Breast epithelium (tissue), 4 donors: ENCODE results near the gene RELN. TPM values are rescaled to one million over a fixed set of nuclear protein-coding genes. Genes with fewer than 3 reads are reported as not detected.

Source experiments
- DNase-seq, 2 donors: peaks; one replicate each; pipeline ENCODE4 v3.0.0-alpha.2; 2019; ENCODE audit warnings: low spot score in 2 of 2
- H3K27ac ChIP-seq, 2 donors: fragments of 200-600 bp; sonication (generic) in 1 of 2; one replicate each; pipeline ENCODE4 v1.5.1; 2016 to 2019; ENCODE audit warnings: mild to moderate bottlenecking in 1 of 2
- H3K27me3 ChIP-seq, 2 donors: fragments of 200-600 bp; sonication (generic) in 1 of 2; one replicate each; pipeline versions ENCODE4 v1.5.1 to v1.6.0; 2017 to 2019; ENCODE audit warnings: control low read depth in 1 of 2, mild to moderate bottlenecking in 1 of 2
- H3K36me3 ChIP-seq: fragments of 200-600 bp; one replicate; pipeline ENCODE4 v1.5.1; 2019
- H3K4me1 ChIP-seq, 2 donors: fragments of 200-600 bp; sonication (generic); one replicate each; pipeline ENCODE4 v1.5.1; 2016 to 2019; ENCODE audit warnings: control low read depth in 1 of 2
- H3K4me3 ChIP-seq, 3 donors: fragments of 200-600 bp; sonication (generic); 1 replicate in 2 of 3; 2 replicates in 1 of 3; pipeline ENCODE4 v1.5.1; 2016 to 2019; ENCODE audit warnings: mild to moderate bottlenecking in 3 of 3, moderate library complexity in 2 of 3
- H3K9me3 ChIP-seq, 2 donors: fragments of 200-600 bp; sonication (generic) in 1 of 2; one replicate each; pipeline ENCODE4 v1.5.1; 2016 to 2019; ENCODE audit warnings: control low read depth in 1 of 2
- POLR2A ChIP-seq: fragments of 450-650 bp; IDR thresholded peaks from one replicate; pipeline ENCODE4 v1.6.1; 2016; ENCODE audit warnings: antibody characterized with exemption, mild to moderate bottlenecking, moderate library complexity
- POLR2AphosphoS5 ChIP-seq, 3 donors: sonication (generic); formaldehyde crosslinking; IDR thresholded peaks; one replicate each; pipeline ENCODE4 v1.6.1; 2017; ENCODE audit warnings: antibody characterized with exemption in 3 of 3
- intact Hi-C: fragments of 100-400 bp; cut with DNase I; formaldehyde crosslinking; loops from one replicate; pipeline ENCODE4 v1.15.1; 2023; ENCODE audit warnings: low total_unique reads
- total RNA-seq, 3 donors: library from RNA; depleted of rRNA; stranded (reverse); fragments of >200 nt; gene quantifications; one replicate each; pipeline ENCODE4 v1.1.0, GENCODE V29; 2016
- TF ChIP-seq, protein P1 (sequence below), 3 donors: fragments of 450-650 bp; IDR thresholded peaks; one replicate each; pipeline ENCODE4 v1.5.1; 2016 to 2017; ENCODE audit warnings: antibody characterized with exemption in 3 of 3, mild to moderate bottlenecking in 3 of 3, moderate library complexity in 3 of 3

The RELN gene
- total RNA-seq, 3 donors from 2014 or later = 3.0 to 9.8 (median 4.5) TPM

- Histone ChIP-seq H3K27ac (no peak overlapping the region), H3K36me3 (no peaks in the 10 kb centered on the region), H3K4me3 (no peak overlapping the region), H3K27me3 (no peaks in the 10 kb centered on the region), H3K4me1 (no peaks in the 10 kb centered on the region), H3K9me3 (no peaks in the 10 kb centered on the region)
- no peak for DNase-seq
- TF ChIP-seq POLR2A (no peak), POLR2AphosphoS5 (IDR thresholded peaks at IDR 0.05) (no peak)
- TF ChIP-seq, protein P1, sequence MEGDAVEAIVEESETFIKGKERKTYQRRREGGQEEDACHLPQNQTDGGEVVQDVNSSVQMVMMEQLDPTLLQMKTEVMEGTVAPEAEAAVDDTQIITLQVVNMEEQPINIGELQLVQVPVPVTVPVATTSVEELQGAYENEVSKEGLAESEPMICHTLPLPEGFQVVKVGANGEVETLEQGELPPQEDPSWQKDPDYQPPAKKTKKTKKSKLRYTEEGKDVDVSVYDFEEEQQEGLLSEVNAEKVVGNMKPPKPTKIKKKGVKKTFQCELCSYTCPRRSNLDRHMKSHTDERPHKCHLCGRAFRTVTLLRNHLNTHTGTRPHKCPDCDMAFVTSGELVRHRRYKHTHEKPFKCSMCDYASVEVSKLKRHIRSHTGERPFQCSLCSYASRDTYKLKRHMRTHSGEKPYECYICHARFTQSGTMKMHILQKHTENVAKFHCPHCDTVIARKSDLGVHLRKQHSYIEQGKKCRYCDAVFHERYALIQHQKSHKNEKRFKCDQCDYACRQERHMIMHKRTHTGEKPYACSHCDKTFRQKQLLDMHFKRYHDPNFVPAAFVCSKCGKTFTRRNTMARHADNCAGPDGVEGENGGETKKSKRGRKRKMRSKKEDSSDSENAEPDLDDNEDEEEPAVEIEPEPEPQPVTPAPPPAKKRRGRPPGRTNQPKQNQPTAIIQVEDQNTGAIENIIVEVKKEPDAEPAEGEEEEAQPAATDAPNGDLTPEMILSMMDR (IDR thresholded peaks at IDR 0.05) = no peak
- intact Hi-C loops = no loop called here
These were observed 100.0 kb downstream of the RELN start for GRCh38 chr7:103889451-103889850.

DNA sequence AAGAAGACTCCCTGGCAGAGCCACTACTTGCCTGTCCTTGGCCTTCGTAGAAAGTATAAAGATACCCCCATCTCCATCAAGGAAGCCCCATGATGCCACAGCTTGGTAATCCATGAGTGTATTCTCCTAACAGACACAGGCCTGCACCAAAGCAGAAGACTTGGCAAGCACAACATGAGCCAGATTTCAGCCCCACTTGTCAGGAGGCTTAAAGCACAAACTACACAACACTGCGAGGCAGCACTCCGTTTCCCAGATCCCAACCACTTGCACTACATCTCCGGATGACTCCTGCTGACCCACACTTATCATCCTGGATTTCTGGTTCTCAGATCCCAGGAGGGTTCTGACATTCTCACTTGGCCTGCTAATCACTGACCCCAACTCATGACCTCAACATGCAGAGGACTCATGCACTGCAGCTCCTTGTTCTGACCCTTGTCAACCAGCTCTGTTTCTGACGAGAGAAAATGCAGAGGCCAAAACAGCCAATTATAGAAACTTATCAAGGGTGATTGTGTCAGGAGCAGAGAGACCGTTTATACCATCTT lies 100.8 kb downstream of the RELN start:
- H3K9me3 ChIP-seq = no peaks in the 10 kb centered on the region
- no peaks in the 10 kb centered on the region for H3K27me3 ChIP-seq
- TF ChIP-seq POLR2AphosphoS5 (IDR thresholded peaks at IDR 0.05) (no peak), POLR2A (no peak)
- TF ChIP-seq, protein P1 (IDR thresholded peaks at IDR 0.05) = no peak
- intact Hi-C loops = no loop called here
- DNase-seq = no peak
- H3K27ac ChIP-seq = no peak overlapping the region
- H3K4me3 ChIP-seq = no peak overlapping the region
- no peaks in the 10 kb centered on the region for H3K4me1 ChIP-seq
- H3K36me3 ChIP-seq = no peaks in the 10 kb centered on the region

DNA sequence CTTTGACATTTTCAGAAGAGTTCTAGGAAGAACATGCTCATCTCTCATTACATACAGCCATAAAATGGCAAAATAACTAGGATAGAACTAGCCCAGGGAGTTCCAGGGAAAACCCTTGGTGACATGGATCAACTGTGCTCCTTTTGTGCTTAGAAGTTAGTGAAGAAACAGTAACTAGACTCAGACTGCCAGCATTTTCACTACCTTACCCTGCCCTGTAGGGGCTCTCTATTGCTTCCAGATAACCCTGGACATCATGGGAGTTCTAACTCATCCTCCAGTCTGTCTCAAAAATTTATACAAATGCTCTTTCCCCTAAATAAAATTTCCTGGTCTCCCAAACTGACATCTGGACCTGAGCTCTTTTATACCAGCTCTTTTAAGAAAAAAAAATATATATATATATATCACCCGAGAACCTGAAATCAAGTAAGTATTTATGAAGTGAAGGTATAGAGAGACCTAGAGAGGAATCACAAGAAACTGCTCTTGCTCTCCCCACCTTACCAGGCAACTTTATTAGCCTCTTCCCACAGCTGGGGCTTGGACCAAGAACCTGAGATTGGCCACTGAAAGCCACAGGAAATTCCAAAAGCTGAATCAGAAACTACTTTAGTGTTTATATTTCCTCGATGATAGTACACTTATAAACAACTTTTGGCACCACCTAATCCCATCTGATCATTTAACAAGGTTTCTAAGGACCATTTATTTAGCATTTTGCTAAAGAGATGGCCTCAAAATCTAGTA lies 101.4 kb downstream of the RELN start:
- no peaks in the 10 kb centered on the region for H3K9me3 ChIP-seq
- no peaks in the 10 kb centered on the region for H3K27me3 ChIP-seq
- H3K27ac ChIP-seq = no peak overlapping the region
- no peaks in the 10 kb centered on the region for H3K36me3 ChIP-seq
- TF ChIP-seq, protein P1 (IDR thresholded peaks at IDR 0.05) = no peak
- no peak for TF ChIP-seq POLR2AphosphoS5 (IDR thresholded peaks at IDR 0.05)
- no peak for TF ChIP-seq POLR2A
- H3K4me3 ChIP-seq = no peak overlapping the region
- no peak for DNase-seq
- intact Hi-C loops = no loop called here
- H3K4me1 ChIP-seq = no peaks in the 10 kb centered on the region

DNA sequence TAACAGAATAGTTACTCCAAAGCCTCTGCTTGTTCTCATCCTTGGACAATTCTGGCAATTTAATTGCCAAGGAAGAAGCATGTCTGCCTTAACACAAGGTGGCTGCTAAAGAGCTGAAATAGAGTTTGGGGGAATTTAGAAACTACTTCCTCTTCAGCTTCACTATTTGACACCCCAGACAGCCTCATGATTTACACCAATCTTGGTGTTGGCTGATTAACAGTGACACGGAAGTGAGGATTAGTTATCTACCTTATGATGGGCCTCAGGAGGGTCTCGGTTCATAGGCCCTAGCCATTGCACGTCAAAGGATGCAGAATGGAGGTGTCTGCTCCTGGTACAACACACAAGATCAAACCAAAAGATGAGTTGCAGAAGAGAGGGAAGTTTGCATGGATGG lies 102.4 kb downstream of the RELN start:
- no peaks in the 10 kb centered on the region for H3K4me1 ChIP-seq
- intact Hi-C loops = no loop called here
- H3K27ac ChIP-seq = no peak overlapping the region
- no peaks in the 10 kb centered on the region for H3K27me3 ChIP-seq
- H3K9me3 ChIP-seq = no peaks in the 10 kb centered on the region
- no peak overlapping the region for H3K4me3 ChIP-seq
- no peak for TF ChIP-seq POLR2AphosphoS5 (IDR thresholded peaks at IDR 0.05)
- TF ChIP-seq, protein P1 (IDR thresholded peaks at IDR 0.05) = no peak
- no peak for TF ChIP-seq POLR2A
- H3K36me3 ChIP-seq = no peaks in the 10 kb centered on the region
- no peak for DNase-seq

DNA sequence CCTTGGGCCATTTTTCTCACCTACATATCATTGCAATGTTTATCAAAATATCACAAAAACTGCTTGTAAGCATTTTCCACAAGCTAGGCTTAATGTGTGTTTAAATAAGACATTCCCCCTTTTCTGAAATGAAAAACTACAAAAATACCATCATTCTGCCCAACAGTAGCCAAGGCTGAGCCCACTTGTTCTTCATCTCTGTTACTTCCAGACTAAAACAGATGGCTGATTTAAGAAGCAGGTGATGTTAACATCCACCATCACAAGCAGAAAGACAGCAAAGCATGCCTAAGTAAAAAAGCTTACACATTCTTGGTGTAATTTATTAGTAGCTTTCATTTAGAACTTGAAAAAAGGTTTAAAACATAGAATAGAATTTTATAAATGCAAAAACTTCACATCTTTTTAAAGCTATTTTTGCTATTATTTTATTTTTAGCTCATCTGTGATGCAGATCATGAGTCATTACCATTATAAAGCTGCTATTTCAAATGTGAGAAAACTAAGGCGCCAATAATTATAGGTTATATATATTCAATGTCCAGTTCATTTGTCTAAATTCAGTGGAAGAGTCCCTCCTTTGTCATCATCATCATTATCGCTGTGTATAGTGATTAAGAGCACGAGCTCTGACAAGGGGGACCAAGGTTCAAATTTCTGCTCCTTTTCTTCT lies 109.4 kb downstream of the RELN start:
- Histone ChIP-seq H3K27me3 (no peaks in the 10 kb centered on the region), H3K4me3 (no peak overlapping the region), H3K4me1 (no peaks in the 10 kb centered on the region), H3K36me3 (no peaks in the 10 kb centered on the region), H3K27ac (no peak overlapping the region), H3K9me3 (no peaks in the 10 kb centered on the region)
- intact Hi-C loops = no loop called here
- DNase-seq = no peak
- TF ChIP-seq, protein P1 (IDR thresholded peaks at IDR 0.05) = no peak
- TF ChIP-seq POLR2AphosphoS5 (IDR thresholded peaks at IDR 0.05) (no peak), POLR2A (no peak)
